ENCODE measurements around the gene SGCB.
A peak's percentile ranks its signal among the peaks of the same experiment; 100 is the strongest.

SGCB gene

GRCh38 chr4:52015366-52015765, 22.7 kb downstream of the SGCB start:
- Histone ChIP-seq H3K27me3 (ENCODE audit: insufficient read depth, low read length, poor library complexity, severe bottlenecking) (no peaks in the 10 kb centered on the region), H4K20me1 (ENCODE audit: insufficient read depth, low read length, poor library complexity, severe bottlenecking) (no peaks in the 10 kb centered on the region), H3K4me1 (ENCODE audit: insufficient read depth, low read length, poor library complexity, severe bottlenecking) (no peaks in the 10 kb centered on the region), H3K4me2 (ENCODE audit: low read depth, low read length, poor library complexity, severe bottlenecking) (no peak overlapping the region), H3F3A (ENCODE audit: low read depth) (no peaks in the 10 kb centered on the region), H3K9ac (ENCODE audit: low read depth, low read length, poor library complexity, severe bottlenecking) (no peak overlapping the region), H3K36me3 (ENCODE audit: insufficient read depth, low read length) (no peaks in the 10 kb centered on the region), H3K9me2 (replicated peaks; ENCODE audit: low read depth, low read length) (no peaks in the 10 kb centered on the region), H3K79me2 (ENCODE audit: insufficient read depth, low read length) (no peaks in the 10 kb centered on the region), H3K9me3 (ENCODE audit: insufficient read depth, low read depth, low read length) (no peaks in the 10 kb centered on the region), H2AFZ (ENCODE audit: low read length) (no peak overlapping the region), H3K4me3 (ENCODE audit: low read length, poor library complexity, severe bottlenecking) (no peak overlapping the region)
- TF ChIP-seq, protein P1, sequence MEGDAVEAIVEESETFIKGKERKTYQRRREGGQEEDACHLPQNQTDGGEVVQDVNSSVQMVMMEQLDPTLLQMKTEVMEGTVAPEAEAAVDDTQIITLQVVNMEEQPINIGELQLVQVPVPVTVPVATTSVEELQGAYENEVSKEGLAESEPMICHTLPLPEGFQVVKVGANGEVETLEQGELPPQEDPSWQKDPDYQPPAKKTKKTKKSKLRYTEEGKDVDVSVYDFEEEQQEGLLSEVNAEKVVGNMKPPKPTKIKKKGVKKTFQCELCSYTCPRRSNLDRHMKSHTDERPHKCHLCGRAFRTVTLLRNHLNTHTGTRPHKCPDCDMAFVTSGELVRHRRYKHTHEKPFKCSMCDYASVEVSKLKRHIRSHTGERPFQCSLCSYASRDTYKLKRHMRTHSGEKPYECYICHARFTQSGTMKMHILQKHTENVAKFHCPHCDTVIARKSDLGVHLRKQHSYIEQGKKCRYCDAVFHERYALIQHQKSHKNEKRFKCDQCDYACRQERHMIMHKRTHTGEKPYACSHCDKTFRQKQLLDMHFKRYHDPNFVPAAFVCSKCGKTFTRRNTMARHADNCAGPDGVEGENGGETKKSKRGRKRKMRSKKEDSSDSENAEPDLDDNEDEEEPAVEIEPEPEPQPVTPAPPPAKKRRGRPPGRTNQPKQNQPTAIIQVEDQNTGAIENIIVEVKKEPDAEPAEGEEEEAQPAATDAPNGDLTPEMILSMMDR (conservative IDR thresholded peaks at IDR 0.05; ENCODE audit: low read length), result peak; percentile 46
- no peak for TF ChIP-seq EZH2phosphoT487 (IDR thresholded peaks at IDR 0.05; ENCODE audit: borderline replicate concordance)

DNA sequence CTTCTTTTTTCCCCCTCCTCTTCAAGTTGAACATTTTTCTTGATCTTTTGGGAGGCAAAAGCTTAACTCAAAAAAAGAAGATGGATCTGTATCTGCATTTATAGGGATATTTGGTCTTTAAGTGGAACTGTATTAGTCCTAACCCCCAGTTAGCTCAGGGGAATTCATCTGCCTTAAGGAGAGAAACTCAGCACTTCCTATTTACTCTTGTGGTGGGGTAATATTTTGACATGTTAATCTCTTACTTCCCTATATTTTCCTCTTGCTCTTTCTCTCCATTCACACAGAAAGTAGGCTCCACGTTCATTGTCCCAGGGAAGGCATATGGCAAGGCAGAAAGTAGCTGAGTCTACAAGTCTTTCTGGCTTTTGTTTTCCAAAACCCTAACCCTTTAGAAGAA, 23.2 kb downstream of the SGCB start:
- Histone ChIP-seq H3K9ac (ENCODE audit: low read depth, low read length, poor library complexity, severe bottlenecking) (no peak overlapping the region), H4K20me1 (ENCODE audit: insufficient read depth, low read length, poor library complexity, severe bottlenecking) (no peaks in the 10 kb centered on the region), H3K9me3 (ENCODE audit: insufficient read depth, low read depth, low read length) (no peaks in the 10 kb centered on the region), H2AFZ (ENCODE audit: low read length) (no peak overlapping the region), H3K27me3 (ENCODE audit: insufficient read depth, low read length, poor library complexity, severe bottlenecking) (no peaks in the 10 kb centered on the region), H3K4me1 (ENCODE audit: insufficient read depth, low read length, poor library complexity, severe bottlenecking) (no peaks in the 10 kb centered on the region), H3F3A (ENCODE audit: low read depth) (no peaks in the 10 kb centered on the region), H3K4me2 (ENCODE audit: low read depth, low read length, poor library complexity, severe bottlenecking) (no peak overlapping the region), H3K79me2 (ENCODE audit: insufficient read depth, low read length) (no peaks in the 10 kb centered on the region), H3K36me3 (ENCODE audit: insufficient read depth, low read length) (no peaks in the 10 kb centered on the region), H3K9me2 (replicated peaks; ENCODE audit: low read depth, low read length) (no peaks in the 10 kb centered on the region), H3K4me3 (ENCODE audit: low read length, poor library complexity, severe bottlenecking) (no peak overlapping the region)
- TF ChIP-seq, protein P1 (conservative IDR thresholded peaks at IDR 0.05; ENCODE audit: low read length), result no peak
- no peak for TF ChIP-seq EZH2phosphoT487 (IDR thresholded peaks at IDR 0.05; ENCODE audit: borderline replicate concordance)

GRCh38 chr4:52012651-52013050, 25.4 kb downstream of the SGCB start:
- no peak overlapping the region for H3K4me3 ChIP-seq (ENCODE audit: low read length, poor library complexity, severe bottlenecking)
- H3K4me2 ChIP-seq (ENCODE audit: low read depth, low read length, poor library complexity, severe bottlenecking), result no peak overlapping the region
- no peaks in the 10 kb centered on the region for H3K36me3 ChIP-seq (ENCODE audit: insufficient read depth, low read length)
- no peak overlapping the region for H3K9ac ChIP-seq (ENCODE audit: low read depth, low read length, poor library complexity, severe bottlenecking)
- H3K79me2 ChIP-seq (ENCODE audit: insufficient read depth, low read length), result no peaks in the 10 kb centered on the region
- no peaks in the 10 kb centered on the region for H3K4me1 ChIP-seq (ENCODE audit: insufficient read depth, low read length, poor library complexity, severe bottlenecking)
- TF ChIP-seq, protein P1 (conservative IDR thresholded peaks at IDR 0.05; ENCODE audit: low read length), result no peak
- no peak for TF ChIP-seq EZH2phosphoT487 (IDR thresholded peaks at IDR 0.05; ENCODE audit: borderline replicate concordance)
- H2AFZ ChIP-seq (ENCODE audit: low read length), result no peak overlapping the region
- H3K9me3 ChIP-seq (ENCODE audit: insufficient read depth, low read depth, low read length), result no peaks in the 10 kb centered on the region
- H3K9me2 ChIP-seq (replicated peaks; ENCODE audit: low read depth, low read length), result no peaks in the 10 kb centered on the region
- no peaks in the 10 kb centered on the region for H3K27me3 ChIP-seq (ENCODE audit: insufficient read depth, low read length, poor library complexity, severe bottlenecking)
- no peaks in the 10 kb centered on the region for H3F3A ChIP-seq (ENCODE audit: low read depth)
- H4K20me1 ChIP-seq (ENCODE audit: insufficient read depth, low read length, poor library complexity, severe bottlenecking), result no peaks in the 10 kb centered on the region

Data from Loucy (cell line).